ENCODE data around the gene TNFRSF18.
"Not testable (repeated sequence)": the region's sequence is repeated elsewhere in the genome, so short reads cannot be mapped to it uniquely, and the experiment has no call there.

The TNFRSF18 gene

GRCh38 chr1:1195726-1196125 lies 10.7 kb downstream of the TNFRSF18 start:
- DNase-seq = not testable (repeated sequence)

DNA sequence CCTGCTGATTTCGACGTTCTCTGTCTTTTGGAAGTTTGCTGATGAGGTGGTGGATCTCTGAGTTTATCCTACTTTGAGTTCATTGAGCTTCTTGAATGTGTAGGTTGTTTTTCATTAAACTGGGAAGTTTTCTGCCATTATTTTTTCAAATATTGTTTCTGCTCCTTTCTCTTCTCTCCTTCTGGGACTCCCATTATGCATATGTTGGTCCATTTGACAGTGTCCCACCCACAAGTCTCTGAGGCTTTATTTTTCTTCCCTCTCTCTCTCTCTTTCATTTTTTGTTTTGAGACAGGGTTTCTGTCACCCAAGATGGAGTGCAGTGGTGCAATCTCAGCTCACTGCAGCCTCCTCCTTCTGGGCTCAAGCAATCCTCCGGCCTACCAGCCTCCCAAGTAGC lies 11.7 kb downstream of the TNFRSF18 start:
- DNase-seq = no peak

- DNase-seq = no peak
Measured at GRCh38 chr1:1191734-1192133, 14.7 kb downstream of the TNFRSF18 start.

- no peak for DNase-seq
Measured at GRCh38 chr1:1189111-1189510, 17.3 kb downstream of the TNFRSF18 start.

GRCh38 chr1:1187938-1188337 lies 18.5 kb downstream of the TNFRSF18 start:
- DNase-seq = no peak

DNA sequence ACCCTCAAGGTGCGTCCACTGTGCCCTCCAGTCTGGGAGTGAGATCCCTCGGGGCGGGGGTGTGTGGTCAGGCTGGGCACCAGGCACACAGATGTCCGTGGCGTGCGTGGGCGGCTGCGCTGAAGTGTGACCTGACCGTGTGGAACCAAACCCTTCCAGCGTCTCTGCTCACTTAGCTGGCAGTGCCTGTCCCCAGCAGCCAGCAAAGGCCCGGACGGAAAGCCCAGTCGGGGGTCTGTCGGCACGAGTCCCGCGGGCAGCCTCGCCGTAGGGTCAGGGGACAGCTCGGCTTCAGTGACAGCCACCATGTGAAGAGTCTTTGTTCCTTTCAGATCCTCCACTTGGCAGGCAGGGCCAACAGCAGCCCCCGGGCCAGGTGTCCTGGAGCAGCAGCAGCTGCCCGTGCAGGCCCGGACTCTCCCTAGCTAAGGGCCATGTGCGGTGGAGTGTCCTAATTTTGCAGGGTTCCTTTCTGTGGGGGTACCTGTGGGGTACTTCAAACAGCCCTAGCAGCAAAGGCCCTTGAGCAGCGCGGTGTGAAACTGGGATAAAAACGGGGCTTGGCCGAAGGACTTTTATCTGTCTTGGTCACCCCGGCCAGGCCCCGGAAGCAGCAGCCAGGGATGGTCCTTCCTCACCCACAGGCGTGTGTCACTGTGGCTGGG lies 21.2 kb downstream of the TNFRSF18 start:
- no peak for DNase-seq

- no peak for DNase-seq
Measured at GRCh38 chr1:1183833-1184775, 22.3 kb downstream of the TNFRSF18 start.

- no peak for DNase-seq
Measured at GRCh38 chr1:1183221-1183747, 23.1 kb downstream of the TNFRSF18 start.

DNA sequence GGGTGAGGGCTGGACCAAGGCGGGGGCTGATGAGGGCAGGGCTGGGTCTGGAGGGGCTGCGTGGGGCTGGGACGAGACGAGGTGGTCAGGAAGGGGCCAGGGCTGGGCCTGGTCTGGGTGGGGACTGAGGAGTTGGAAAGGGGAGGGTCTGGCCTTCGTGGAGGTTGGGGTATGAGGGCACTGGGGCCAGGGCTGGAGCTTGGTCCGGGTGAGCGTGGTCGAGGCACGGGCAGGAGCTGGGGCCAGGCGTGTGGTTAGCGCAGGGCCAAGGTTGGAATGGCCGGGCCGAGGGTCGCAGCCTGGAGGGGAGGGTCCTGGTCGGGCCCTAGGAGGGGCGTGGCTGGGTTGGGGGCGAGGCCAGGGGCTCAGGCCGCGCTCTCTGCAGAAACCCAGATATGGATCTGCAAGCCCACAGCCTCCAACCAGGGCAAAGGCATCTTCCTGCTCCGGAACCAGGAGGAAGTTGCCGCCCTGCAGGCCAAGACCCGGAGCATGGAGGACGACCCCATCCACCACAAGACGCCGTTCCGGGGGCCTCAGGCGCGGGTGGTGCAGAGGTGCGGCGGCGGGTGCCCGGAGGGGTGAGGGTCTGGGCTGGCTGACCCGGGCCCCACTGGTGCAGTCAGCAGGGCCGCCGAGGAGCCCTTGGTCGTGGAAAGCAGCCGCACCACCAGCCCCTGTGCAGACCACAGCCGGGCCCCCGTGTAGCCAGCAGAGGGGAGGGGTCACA lies 23.7 kb downstream of the TNFRSF18 start:
- DNase-seq = no peak

DNA sequence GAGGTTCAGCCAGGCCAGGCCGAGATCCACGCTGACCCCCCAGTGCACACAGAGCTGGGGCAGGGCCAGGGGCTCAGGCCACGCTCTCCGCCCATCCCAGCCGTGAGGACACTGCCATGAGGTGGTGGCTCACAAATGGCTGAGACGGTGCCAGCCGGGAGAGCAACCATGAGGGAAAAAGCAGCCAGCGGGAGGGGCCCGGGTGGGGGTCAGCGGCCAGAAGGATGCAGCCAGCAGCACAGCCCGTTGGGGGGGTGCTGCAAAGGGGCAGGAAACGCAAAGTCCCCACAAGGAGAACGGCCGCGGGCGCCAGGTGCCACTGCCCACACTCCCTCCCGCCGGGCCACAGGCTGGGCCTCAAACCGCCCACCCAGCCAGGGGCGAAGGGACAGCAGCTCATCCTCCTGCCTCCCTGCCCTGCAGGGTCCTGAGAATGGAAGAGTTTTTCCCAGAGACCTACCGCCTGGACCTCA lies 24.4 kb downstream of the TNFRSF18 start:
- no peak for DNase-seq

GRCh38 chr1:1181129-1181937 lies 25.1 kb downstream of the TNFRSF18 start:
- DNase-seq = no peak

- no peak for DNase-seq
Measured at GRCh38 chr1:1179983-1180861, 26.2 kb downstream of the TNFRSF18 start.

GRCh38 chr1:1179346-1179982 lies 26.9 kb downstream of the TNFRSF18 start:
- DNase-seq = no peak

GRCh38 chr1:1178794-1179331 lies 27.5 kb downstream of the TNFRSF18 start:
- DNase-seq = no peak

DNA sequence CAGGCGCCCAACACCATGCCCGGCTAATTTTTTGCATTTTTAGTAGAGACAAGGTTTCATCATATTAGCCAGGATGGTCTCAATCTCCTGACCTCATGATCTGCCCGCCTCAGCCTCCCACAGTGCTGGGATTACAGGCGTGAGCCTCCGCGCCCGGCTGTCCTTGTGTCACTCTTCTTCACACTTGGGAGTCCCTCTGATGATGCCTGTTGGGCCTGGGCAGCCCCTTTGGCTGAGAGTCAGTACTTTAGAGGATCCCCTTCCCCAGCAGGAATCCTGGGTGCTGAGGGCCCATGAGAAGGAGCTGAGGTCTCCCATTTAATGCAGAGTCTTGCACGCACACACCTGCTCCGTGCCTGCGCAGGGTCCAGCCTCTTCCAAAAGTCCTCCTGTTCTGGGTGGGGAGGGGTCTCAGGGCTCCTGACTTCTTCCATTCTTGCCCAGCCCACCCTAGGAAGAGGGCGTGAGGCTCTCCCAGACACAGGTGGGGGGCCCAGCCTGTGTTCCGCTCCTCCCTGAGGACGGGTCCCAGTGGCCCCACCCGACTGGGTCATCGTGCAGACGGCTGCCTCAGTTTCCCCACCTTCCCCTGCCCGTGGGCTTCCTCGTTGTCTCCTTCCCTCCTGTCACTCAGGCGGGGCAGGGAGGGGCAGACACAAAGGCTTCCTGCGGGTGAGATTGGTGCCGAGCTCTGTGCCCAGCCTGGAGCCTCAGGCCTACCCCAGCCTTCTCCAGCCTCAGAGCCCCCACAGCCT lies 28.8 kb downstream of the TNFRSF18 start:
- no peak for DNase-seq

DNA sequence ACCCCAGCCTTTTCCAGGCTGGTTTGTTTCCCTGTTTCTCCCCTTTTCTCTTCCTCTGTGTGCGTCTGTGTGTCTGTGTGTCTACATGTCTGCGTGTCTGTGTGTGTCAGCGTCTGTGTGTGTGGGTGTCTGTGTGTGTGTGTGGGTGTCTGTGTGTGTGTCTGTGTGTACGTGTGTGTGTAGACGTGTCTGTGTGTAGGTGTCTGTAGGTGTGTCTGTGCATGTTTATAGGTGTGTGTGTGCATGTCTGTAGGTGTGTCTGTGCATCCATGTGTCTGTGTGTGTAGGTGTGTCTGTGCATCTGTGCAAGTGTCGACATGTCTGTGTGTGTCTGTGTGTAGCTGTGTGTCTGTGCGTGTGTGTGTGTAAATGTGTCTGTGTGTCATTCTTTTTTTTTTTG lies 29.5 kb downstream of the TNFRSF18 start:
- DNase-seq = no peak

GRCh38 chr1:1176063-1176761 lies 30.2 kb downstream of the TNFRSF18 start:
- not testable (repeated sequence) for DNase-seq

DNA sequence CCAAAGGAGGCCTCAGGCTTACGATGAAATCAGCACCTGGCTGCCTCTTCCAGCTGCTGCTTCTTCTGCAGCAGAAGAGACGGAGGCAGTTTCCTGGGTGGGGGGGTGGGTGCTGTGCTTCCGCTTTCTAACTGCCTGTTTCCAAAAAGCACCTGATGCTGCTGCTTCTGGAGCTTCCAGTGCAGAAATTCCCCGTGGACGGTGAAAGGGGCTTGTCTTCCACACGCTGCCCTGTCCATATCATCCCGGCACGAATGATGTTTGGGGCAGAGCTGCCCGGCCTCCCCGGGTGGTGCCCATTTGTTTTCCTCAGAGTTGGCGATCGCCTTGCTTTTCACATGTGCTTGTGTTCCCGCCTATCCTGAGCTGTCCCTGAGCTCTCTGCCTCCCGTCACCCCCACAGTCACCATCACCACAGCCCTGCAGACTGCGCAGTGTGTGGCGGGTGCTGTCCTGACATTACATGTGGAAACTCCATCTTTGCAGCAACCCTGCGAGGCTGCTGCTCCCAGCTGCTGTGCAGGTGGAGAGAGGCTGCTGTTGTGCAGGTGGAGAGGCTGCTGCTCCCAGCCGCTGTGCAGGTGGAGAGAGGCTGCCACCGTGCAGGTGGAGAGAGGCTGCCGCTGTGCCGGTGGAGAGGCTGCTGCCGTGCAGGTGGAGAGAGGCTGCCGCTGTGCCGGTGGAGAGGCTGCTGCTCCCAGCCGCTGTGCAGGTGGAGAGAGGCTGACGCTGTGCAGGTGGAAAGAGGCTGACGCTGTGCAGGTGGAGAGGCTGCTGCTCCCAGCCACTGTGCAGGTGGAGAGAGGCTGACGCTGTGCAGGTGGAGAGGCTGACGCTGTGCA lies 30.9 kb downstream of the TNFRSF18 start:
- DNase-seq = no peak
